Activated CD4-positive, alpha-beta memory T cell treated with anti-CD3 and anti-CD28 coated beads, Interleukin-2, amount 10 ng/mL, durations not matched to agents 7 days and 5 days (primary cell): ENCODE results near the gene PTPN23. TPM values are rescaled to one million over a fixed set of nuclear protein-coding genes. Genes with fewer than 3 reads are reported as not detected.

Experiments
- CTCF ChIA-PET: fragments of 350-600 bp; sonication (Branson Sonifier 250); formaldehyde crosslinking; loops from one replicate; lab custom pipeline; 2021; ENCODE audit warnings: antibody characterized with exemption, inconsistent platforms; lab: Charles Lee
- POLR2A ChIA-PET: fragments of 350-600 bp; sonication (Branson Sonifier 250); formaldehyde crosslinking; loops from one replicate; lab custom pipeline; 2021; ENCODE audit warnings: antibody characterized with exemption; lab: Charles Lee
- DNase-seq: peaks from one replicate; pipeline ENCODE4 v3.0.0-alpha.2; 2020
- H3K27ac Mint-ChIP-seq: one replicate; pipeline ENCODE4 v1.8.0; 2021; ENCODE audit warnings: mild to moderate bottlenecking, mixed read lengths
- H3K27me3 Mint-ChIP-seq: one replicate; pipeline ENCODE4 v1.8.0; 2021; ENCODE audit warnings: mixed read lengths
- H3K36me3 Mint-ChIP-seq: one replicate; pipeline ENCODE4 v1.8.0; 2021; ENCODE audit warnings: low read depth, mixed read lengths
- H3K4me1 Mint-ChIP-seq: one replicate; pipeline ENCODE4 v1.8.0; 2021; ENCODE audit warnings: mixed read lengths
- H3K4me3 Mint-ChIP-seq: one replicate; pipeline ENCODE4 v1.8.0; 2021; ENCODE audit warnings: mild to moderate bottlenecking, mixed read lengths
- H3K9me3 Mint-ChIP-seq: one replicate; pipeline ENCODE4 v1.8.0; 2021; ENCODE audit warnings: mixed read lengths
- total RNA-seq, 2 experiments: library from RNA; stranded (reverse); gene quantifications; one replicate each; pipeline ENCODE4 v1.2.3, GENCODE V29; 2021

PTPN23 gene
- 10 to 100 TPM; 26.8 to 28.7 TPM for total RNA-seq

- Mint-ChIP-seq H3K4me1 (peaks cover 52% of the 10 kb centered on the region), H3K27me3 (no peaks in the 10 kb centered on the region), H3K9me3 (no peaks in the 10 kb centered on the region), H3K36me3 (peaks cover 17% of the 10 kb centered on the region), H3K27ac (peak within 1 kb of the TSS; percentile 98), H3K4me3 (peak within 1 kb of the TSS; percentile 99)
- POLR2A ChIA-PET: interaction anchor here (0.7 to 1.9 kb wide), 23 partner anchors 8 to 1713 kb away, joined by 3 to 16 read pairs (median 5); partner anchors contain the start of genes CCDC12, KIF9, KLHL18 and QRICH1
- DNase-seq: peak; percentile 99
- CTCF ChIA-PET: interaction anchor here (0.7 to 1.3 kb wide), 9 partner anchors 11 to 751 kb away, joined by 3 to 6 read pairs (median 3); partner anchors contain the start of genes NBEAL2 and SETD2
Measured at GRCh38 chr3:47380601-47381316, at the start of gene PTPN23. TSS of gene PTPN23 (plus strand) at chr3:47381021. CDS start at chr3:47381097, 76 bp downstream.

GRCh38 chr3:47333907-47334306 is 46.9 kb upstream of the PTPN23 start:
- POLR2A ChIA-PET: no interaction called here
- Mint-ChIP-seq H3K4me1 (no peaks in the 10 kb centered on the region), H3K4me3 (no peak overlapping the region), H3K27me3 (no peaks in the 10 kb centered on the region), H3K36me3 (peaks cover 52% of the 10 kb centered on the region), H3K27ac (no peak overlapping the region), H3K9me3 (no peaks in the 10 kb centered on the region)
- CTCF ChIA-PET: no interaction called here
- DNase-seq: no peak

GRCh38 chr3:47337656-47338055 is 43.2 kb upstream of the PTPN23 start:
- Mint-ChIP-seq H3K36me3 (peaks cover 52% of the 10 kb centered on the region), H3K27ac (no peak overlapping the region), H3K27me3 (no peaks in the 10 kb centered on the region), H3K4me3 (no peak overlapping the region), H3K4me1 (no peaks in the 10 kb centered on the region), H3K9me3 (no peaks in the 10 kb centered on the region)
- no peak for DNase-seq
- CTCF ChIA-PET: no interaction called here
- POLR2A ChIA-PET: interaction anchor here (1.2 kb wide), 1 partner anchor 196 kb away, joined by 3 read pairs; no protein-coding TSS in a partner anchor

- Mint-ChIP-seq H3K9me3 (no peaks in the 10 kb centered on the region), H3K4me1 (no peaks in the 10 kb centered on the region), H3K36me3 (peaks cover 47% of the 10 kb centered on the region), H3K27ac (no peak overlapping the region), H3K4me3 (no peak overlapping the region), H3K27me3 (no peaks in the 10 kb centered on the region)
- no peak for DNase-seq
- CTCF ChIA-PET: interaction anchor here (0.7 kb wide), 1 partner anchor 19 kb away, joined by 5 read pairs; no protein-coding TSS in a partner anchor
- POLR2A ChIA-PET: no interaction called here
Measured at GRCh38 chr3:47339951-47340350, 40.9 kb upstream of the PTPN23 start.

GRCh38 chr3:47340866-47341265 is 40.0 kb upstream of the PTPN23 start:
- H3K4me3 Mint-ChIP-seq: no peak overlapping the region
- no peak overlapping the region for H3K27ac Mint-ChIP-seq
- ChIA-PET CTCF (no interaction called here), POLR2A (no interaction called here)
- no peak for DNase-seq
- no peaks in the 10 kb centered on the region for H3K9me3 Mint-ChIP-seq
- H3K4me1 Mint-ChIP-seq: no peaks in the 10 kb centered on the region
- H3K36me3 Mint-ChIP-seq: peaks cover 53% of the 10 kb centered on the region
- H3K27me3 Mint-ChIP-seq: no peaks in the 10 kb centered on the region

GRCh38 chr3:47342151-47342550 is 38.7 kb upstream of the PTPN23 start:
- no peaks in the 10 kb centered on the region for H3K4me1 Mint-ChIP-seq
- POLR2A ChIA-PET: interaction anchor here (0.6 kb wide), 1 partner anchor 11 kb away, joined by 3 read pairs; no protein-coding TSS in a partner anchor
- no peak for DNase-seq
- peaks cover 42% of the 10 kb centered on the region for H3K36me3 Mint-ChIP-seq
- H3K27ac Mint-ChIP-seq: no peak overlapping the region
- H3K9me3 Mint-ChIP-seq: no peaks in the 10 kb centered on the region
- H3K4me3 Mint-ChIP-seq: no peak overlapping the region
- H3K27me3 Mint-ChIP-seq: no peaks in the 10 kb centered on the region
- CTCF ChIA-PET: interaction anchor here (0.6 kb wide), 1 partner anchor 19 kb away, joined by 3 read pairs; no protein-coding TSS in a partner anchor

GRCh38 chr3:47342812-47343211 is 38.0 kb upstream of the PTPN23 start:
- Mint-ChIP-seq H3K36me3 (peaks cover 35% of the 10 kb centered on the region), H3K27me3 (no peaks in the 10 kb centered on the region), H3K4me3 (no peak overlapping the region), H3K9me3 (no peaks in the 10 kb centered on the region), H3K27ac (peak overlapping the region; percentile 29), H3K4me1 (no peaks in the 10 kb centered on the region)
- POLR2A ChIA-PET: interaction anchor here (0.6 kb wide), 1 partner anchor 11 kb away, joined by 3 read pairs; no protein-coding TSS in a partner anchor
- no peak for DNase-seq
- CTCF ChIA-PET: no interaction called here

- Mint-ChIP-seq H3K27me3 (no peaks in the 10 kb centered on the region), H3K4me3 (no peak overlapping the region), H3K27ac (no peak overlapping the region), H3K4me1 (no peaks in the 10 kb centered on the region), H3K36me3 (peaks cover 28% of the 10 kb centered on the region), H3K9me3 (no peaks in the 10 kb centered on the region)
- DNase-seq: no peak
- ChIA-PET CTCF (no interaction called here), POLR2A (interaction anchor here (1.4 kb wide), 1 partner anchor 60 kb away, joined by 3 read pairs; the partner anchor contains the start of gene KLHL18)
Measured at GRCh38 chr3:47343471-47343971, 37.3 kb upstream of the PTPN23 start.

- ChIA-PET CTCF (interaction anchor here (0.6 kb wide), 1 partner anchor 154 kb away, joined by 3 read pairs; no protein-coding TSS in a partner anchor), POLR2A (interaction anchor here (0.6 to 1.4 kb wide), 2 partner anchors 34 to 62 kb away, joined by 3 read pairs; partner anchors contain the start of gene KLHL18)
- Mint-ChIP-seq H3K4me3 (no peak overlapping the region), H3K27me3 (no peaks in the 10 kb centered on the region), H3K9me3 (no peaks in the 10 kb centered on the region), H3K36me3 (peaks cover 16% of the 10 kb centered on the region), H3K4me1 (no peaks in the 10 kb centered on the region), H3K27ac (no peak overlapping the region)
- no peak for DNase-seq
Measured at GRCh38 chr3:47344971-47345370, 35.9 kb upstream of the PTPN23 start.

GRCh38 chr3:47347217-47347801 is 33.5 kb upstream of the PTPN23 start:
- DNase-seq: no peak
- Mint-ChIP-seq H3K4me3 (no peak overlapping the region), H3K27ac (no peak overlapping the region), H3K4me1 (no peaks in the 10 kb centered on the region), H3K27me3 (no peaks in the 10 kb centered on the region), H3K9me3 (no peaks in the 10 kb centered on the region), H3K36me3 (peaks cover 11% of the 10 kb centered on the region)
- POLR2A ChIA-PET: no interaction called here
- CTCF ChIA-PET: no interaction called here

- no peak overlapping the region for H3K27ac Mint-ChIP-seq
- peaks cover 10% of the 10 kb centered on the region for H3K36me3 Mint-ChIP-seq
- H3K27me3 Mint-ChIP-seq: no peaks in the 10 kb centered on the region
- H3K9me3 Mint-ChIP-seq: no peaks in the 10 kb centered on the region
- DNase-seq: no peak
- CTCF ChIA-PET: interaction anchor here (1.0 kb wide), 1 partner anchor 24 kb away, joined by 3 read pairs; no protein-coding TSS in a partner anchor
- no peaks in the 10 kb centered on the region for H3K4me1 Mint-ChIP-seq
- H3K4me3 Mint-ChIP-seq: no peak overlapping the region
- POLR2A ChIA-PET: interaction anchor here (1.0 kb wide), 1 partner anchor 32 kb away, joined by 4 read pairs; the partner anchor contains the start of gene PTPN23
Measured at GRCh38 chr3:47348411-47349154, 32.2 kb upstream of the PTPN23 start.

- Mint-ChIP-seq H3K36me3 (peaks cover 4% of the 10 kb centered on the region), H3K9me3 (peaks cover 13% of the 10 kb centered on the region), H3K4me1 (peaks cover under 1% of the 10 kb centered on the region), H3K27me3 (no peaks in the 10 kb centered on the region), H3K4me3 (no peak overlapping the region), H3K27ac (no peak overlapping the region)
- CTCF ChIA-PET: no interaction called here
- DNase-seq: no peak
- POLR2A ChIA-PET: no interaction called here
Measured at GRCh38 chr3:47355010-47355409, 25.8 kb upstream of the PTPN23 start.
